K562 (cell line): ENCODE data around the gene PRR16. TPM values are rescaled to one million over a fixed set of nuclear protein-coding genes. Genes with fewer than 3 reads are reported as not detected.

ENCODE experiments used
- CBFA2T3 ChIP-seq: fragments of 450-650 bp; IDR thresholded peaks from 2 replicates; pipeline ENCODE4 v1.6.1; 2017
- CXXC5 ChIP-seq: fragments of 250-450 bp; sonication (Bioruptor Pico); IDR thresholded peaks from 2 replicates; pipeline ENCODE4 v1.8.0; 2022; ENCODE audit warnings: inconsistent platforms, mild to moderate bottlenecking, moderate library complexity
- EZH2 ChIP-seq: IDR thresholded peaks from 2 replicates; pipeline ENCODE4 v1.6.1; 2012; ENCODE audit warnings: low read depth, mild to moderate bottlenecking, inconsistent platforms, low read length, borderline replicate concordance
- KDM4B ChIP-seq, 2 experiments: fragments of 450-650 bp in 1 of 2; sonication (generic) in 1 of 2; IDR thresholded peaks; 2 replicates each; pipeline ENCODE4 v1.6.1; 2016 to 2017; ENCODE audit warnings: borderline replicate concordance in 2 of 2, antibody characterized with exemption in 1 of 2, low read depth in 1 of 2, mild to moderate bottlenecking in 1 of 2
- polyA plus RNA-seq, 8 experiments: library from polyadenylated mRNA; depleted of rRNA in 4 of 8; stranded (reverse) in 5 of 8; unstranded in 3 of 8; fragments of >200 nt; fragmentation: Nextera tagmentation in 2 of 8; fragmentation: Illumina TruSeq in 1 of 8; extraction: Ambion mirVana in 2 of 8; extraction: Trizol in 1 of 8; gene quantifications; 2 replicates each; pipeline versions ENCODE4 v1.2.1 to v1.2.3, GENCODE V29; 2011 to 2014; ENCODE audit warnings: inconsistent platforms in 1 of 8, missing spikeins in 1 of 8
- total RNA-seq, 7 experiments: library from RNA; depleted of rRNA in 6 of 7; stranded (reverse); fragments of >200 nt in 6 of 7; fragmentation: Illumina TruSeq in 2 of 7; extraction: Trizol in 2 of 7; gene quantifications; 2 replicates each; pipeline versions ENCODE4 v1.2.1 to v1.2.3, GENCODE V29; 2011 to 2021; ENCODE audit warnings: low replicate concordance in 1 of 7
- TF ChIP-seq, protein P1 (sequence below), 2 experiments: fragments of 450-650 bp; formaldehyde crosslinking in 1 of 2; IDR thresholded peaks; 2 replicates each; pipeline versions ENCODE4 v1.4.0 to v1.6.1; 2014 to 2020; ENCODE audit warnings: mild to moderate bottlenecking in 2 of 2, borderline replicate concordance in 1 of 2, low read depth in 1 of 2
- TF ChIP-seq, protein P2 (sequence below): fragments of 450-650 bp; IDR thresholded peaks from 2 replicates; pipeline ENCODE4 v1.6.1; 2016; ENCODE audit warnings: mild to moderate bottlenecking, moderate library complexity

Gene PRR16
- total and polyA plus RNA-seq, 9 of the 15 experiments (the other 6 are each of a cell fraction or from before 2014, with no cell fraction given): 0.61 to 10.1 (median 3.3) TPM

DNA sequence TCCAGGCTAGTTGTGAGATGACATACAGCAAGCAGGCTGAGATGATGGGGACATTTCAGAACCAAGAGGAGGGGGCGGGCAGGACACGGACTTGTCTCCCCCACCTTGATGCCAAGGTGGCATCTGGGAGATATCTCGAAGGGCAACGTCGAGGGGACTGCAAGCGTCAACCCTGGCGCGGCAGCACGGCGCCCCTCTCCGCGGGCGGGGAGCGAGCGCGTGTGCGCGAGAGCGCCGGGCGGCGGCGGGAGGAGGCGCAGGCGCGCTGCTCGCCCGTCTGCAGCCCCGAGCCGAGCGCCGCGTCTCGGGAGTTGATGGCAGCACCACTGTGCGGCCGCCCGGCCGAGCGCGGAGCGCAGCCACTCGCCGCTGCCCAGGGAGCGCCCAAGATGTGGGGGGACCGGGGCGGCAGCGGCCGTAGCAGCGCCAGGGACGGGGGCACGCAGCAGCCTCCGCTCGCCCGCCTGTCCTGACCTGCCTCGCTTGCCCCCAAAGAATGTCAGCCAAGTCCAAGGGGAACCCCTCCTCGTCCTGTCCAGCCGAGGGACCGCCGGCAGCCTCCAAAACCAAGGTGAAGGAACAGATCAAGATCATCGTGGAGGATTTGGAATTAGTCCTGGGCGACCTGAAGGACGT lies at the start of gene PRR16 (continued):
- TF ChIP-seq, protein P1, sequence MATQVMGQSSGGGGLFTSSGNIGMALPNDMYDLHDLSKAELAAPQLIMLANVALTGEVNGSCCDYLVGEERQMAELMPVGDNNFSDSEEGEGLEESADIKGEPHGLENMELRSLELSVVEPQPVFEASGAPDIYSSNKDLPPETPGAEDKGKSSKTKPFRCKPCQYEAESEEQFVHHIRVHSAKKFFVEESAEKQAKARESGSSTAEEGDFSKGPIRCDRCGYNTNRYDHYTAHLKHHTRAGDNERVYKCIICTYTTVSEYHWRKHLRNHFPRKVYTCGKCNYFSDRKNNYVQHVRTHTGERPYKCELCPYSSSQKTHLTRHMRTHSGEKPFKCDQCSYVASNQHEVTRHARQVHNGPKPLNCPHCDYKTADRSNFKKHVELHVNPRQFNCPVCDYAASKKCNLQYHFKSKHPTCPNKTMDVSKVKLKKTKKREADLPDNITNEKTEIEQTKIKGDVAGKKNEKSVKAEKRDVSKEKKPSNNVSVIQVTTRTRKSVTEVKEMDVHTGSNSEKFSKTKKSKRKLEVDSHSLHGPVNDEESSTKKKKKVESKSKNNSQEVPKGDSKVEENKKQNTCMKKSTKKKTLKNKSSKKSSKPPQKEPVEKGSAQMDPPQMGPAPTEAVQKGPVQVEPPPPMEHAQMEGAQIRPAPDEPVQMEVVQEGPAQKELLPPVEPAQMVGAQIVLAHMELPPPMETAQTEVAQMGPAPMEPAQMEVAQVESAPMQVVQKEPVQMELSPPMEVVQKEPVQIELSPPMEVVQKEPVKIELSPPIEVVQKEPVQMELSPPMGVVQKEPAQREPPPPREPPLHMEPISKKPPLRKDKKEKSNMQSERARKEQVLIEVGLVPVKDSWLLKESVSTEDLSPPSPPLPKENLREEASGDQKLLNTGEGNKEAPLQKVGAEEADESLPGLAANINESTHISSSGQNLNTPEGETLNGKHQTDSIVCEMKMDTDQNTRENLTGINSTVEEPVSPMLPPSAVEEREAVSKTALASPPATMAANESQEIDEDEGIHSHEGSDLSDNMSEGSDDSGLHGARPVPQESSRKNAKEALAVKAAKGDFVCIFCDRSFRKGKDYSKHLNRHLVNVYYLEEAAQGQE (IDR thresholded peaks at IDR 0.05; ENCODE audit: borderline replicate concordance): no peak
- TF ChIP-seq, protein P1 (CRISPR knock-in tag; IDR thresholded peaks at IDR 0.05; ENCODE audit: low read depth): 0 out of 2 replicates have a peak, but pooled peaks have one; percentile 14
- TF ChIP-seq CXXC5 (CRISPR knock-in tag) (peak; percentile 67), CBFA2T3 (no peak), EZH2 (no peak), KDM4B (IDR thresholded peaks at IDR 0.05; ENCODE audit: borderline replicate concordance in 2 of 2, low read depth in 1 of 2) (no peak)
- TF ChIP-seq, protein P2, sequence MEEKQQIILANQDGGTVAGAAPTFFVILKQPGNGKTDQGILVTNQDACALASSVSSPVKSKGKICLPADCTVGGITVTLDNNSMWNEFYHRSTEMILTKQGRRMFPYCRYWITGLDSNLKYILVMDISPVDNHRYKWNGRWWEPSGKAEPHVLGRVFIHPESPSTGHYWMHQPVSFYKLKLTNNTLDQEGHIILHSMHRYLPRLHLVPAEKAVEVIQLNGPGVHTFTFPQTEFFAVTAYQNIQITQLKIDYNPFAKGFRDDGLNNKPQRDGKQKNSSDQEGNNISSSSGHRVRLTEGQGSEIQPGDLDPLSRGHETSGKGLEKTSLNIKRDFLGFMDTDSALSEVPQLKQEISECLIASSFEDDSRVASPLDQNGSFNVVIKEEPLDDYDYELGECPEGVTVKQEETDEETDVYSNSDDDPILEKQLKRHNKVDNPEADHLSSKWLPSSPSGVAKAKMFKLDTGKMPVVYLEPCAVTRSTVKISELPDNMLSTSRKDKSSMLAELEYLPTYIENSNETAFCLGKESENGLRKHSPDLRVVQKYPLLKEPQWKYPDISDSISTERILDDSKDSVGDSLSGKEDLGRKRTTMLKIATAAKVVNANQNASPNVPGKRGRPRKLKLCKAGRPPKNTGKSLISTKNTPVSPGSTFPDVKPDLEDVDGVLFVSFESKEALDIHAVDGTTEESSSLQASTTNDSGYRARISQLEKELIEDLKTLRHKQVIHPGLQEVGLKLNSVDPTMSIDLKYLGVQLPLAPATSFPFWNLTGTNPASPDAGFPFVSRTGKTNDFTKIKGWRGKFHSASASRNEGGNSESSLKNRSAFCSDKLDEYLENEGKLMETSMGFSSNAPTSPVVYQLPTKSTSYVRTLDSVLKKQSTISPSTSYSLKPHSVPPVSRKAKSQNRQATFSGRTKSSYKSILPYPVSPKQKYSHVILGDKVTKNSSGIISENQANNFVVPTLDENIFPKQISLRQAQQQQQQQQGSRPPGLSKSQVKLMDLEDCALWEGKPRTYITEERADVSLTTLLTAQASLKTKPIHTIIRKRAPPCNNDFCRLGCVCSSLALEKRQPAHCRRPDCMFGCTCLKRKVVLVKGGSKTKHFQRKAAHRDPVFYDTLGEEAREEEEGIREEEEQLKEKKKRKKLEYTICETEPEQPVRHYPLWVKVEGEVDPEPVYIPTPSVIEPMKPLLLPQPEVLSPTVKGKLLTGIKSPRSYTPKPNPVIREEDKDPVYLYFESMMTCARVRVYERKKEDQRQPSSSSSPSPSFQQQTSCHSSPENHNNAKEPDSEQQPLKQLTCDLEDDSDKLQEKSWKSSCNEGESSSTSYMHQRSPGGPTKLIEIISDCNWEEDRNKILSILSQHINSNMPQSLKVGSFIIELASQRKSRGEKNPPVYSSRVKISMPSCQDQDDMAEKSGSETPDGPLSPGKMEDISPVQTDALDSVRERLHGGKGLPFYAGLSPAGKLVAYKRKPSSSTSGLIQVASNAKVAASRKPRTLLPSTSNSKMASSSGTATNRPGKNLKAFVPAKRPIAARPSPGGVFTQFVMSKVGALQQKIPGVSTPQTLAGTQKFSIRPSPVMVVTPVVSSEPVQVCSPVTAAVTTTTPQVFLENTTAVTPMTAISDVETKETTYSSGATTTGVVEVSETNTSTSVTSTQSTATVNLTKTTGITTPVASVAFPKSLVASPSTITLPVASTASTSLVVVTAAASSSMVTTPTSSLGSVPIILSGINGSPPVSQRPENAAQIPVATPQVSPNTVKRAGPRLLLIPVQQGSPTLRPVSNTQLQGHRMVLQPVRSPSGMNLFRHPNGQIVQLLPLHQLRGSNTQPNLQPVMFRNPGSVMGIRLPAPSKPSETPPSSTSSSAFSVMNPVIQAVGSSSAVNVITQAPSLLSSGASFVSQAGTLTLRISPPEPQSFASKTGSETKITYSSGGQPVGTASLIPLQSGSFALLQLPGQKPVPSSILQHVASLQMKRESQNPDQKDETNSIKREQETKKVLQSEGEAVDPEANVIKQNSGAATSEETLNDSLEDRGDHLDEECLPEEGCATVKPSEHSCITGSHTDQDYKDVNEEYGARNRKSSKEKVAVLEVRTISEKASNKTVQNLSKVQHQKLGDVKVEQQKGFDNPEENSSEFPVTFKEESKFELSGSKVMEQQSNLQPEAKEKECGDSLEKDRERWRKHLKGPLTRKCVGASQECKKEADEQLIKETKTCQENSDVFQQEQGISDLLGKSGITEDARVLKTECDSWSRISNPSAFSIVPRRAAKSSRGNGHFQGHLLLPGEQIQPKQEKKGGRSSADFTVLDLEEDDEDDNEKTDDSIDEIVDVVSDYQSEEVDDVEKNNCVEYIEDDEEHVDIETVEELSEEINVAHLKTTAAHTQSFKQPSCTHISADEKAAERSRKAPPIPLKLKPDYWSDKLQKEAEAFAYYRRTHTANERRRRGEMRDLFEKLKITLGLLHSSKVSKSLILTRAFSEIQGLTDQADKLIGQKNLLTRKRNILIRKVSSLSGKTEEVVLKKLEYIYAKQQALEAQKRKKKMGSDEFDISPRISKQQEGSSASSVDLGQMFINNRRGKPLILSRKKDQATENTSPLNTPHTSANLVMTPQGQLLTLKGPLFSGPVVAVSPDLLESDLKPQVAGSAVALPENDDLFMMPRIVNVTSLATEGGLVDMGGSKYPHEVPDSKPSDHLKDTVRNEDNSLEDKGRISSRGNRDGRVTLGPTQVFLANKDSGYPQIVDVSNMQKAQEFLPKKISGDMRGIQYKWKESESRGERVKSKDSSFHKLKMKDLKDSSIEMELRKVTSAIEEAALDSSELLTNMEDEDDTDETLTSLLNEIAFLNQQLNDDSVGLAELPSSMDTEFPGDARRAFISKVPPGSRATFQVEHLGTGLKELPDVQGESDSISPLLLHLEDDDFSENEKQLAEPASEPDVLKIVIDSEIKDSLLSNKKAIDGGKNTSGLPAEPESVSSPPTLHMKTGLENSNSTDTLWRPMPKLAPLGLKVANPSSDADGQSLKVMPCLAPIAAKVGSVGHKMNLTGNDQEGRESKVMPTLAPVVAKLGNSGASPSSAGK: peak; percentile 66
